ENCODE measurements around the gene MVK. TPM values are rescaled to one million over a fixed set of nuclear protein-coding genes. Genes with fewer than 3 reads are reported as not detected.

MVK gene
- polyA plus RNA-seq, 1 of the 3 experiments (the other 2 are of a cell fraction): 7.0 TPM

DNA sequence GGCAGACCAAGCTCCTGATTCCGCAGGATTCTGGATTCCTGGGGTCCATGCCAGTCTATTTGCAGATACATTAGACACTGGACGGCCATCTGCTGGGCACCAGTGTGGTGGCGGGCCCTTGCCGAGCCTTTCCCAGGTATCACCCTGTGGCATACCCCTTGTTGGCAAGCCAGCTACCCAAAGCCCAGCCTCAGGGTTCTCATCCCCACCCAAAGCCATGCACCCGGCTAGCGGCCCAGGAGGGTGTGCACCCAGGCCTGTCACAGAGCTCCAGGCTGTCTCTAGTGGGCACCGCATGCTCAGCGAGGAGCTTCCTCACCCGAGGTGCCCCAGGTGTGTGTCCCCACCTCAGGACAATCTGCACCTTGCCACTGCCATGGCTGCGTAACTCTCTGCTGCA lies 14.0 kb upstream of the MVK start:
- H3K27me3 ChIP-seq (ENCODE audit: insufficient read depth): no peaks in the 10 kb centered on the region
- H3K9me2 ChIP-seq: no peaks in the 10 kb centered on the region
- CTCF ChIA-PET: interaction anchor here (0.7 to 1.2 kb wide), 5 partner anchors 12 to 41 kb away, joined by 3 read pairs; no protein-coding TSS in a partner anchor
- H3K4me1 ChIP-seq (ENCODE audit: control insufficient read depth in 1 of 2, insufficient read depth in 2 of 2, low read depth in 1 of 2, low read length in 1 of 2): peaks cover 0 to 18% of the 10 kb centered on the region in 2 experiments; a peak in 1 of 4 replicates
- H3F3A ChIP-seq (replicated peaks; ENCODE audit: insufficient read depth): no peaks in the 10 kb centered on the region
- H3K36me3 ChIP-seq (replicated peaks in 1 of 2; ENCODE audit: control insufficient read depth in 1 of 2, insufficient read depth in 2 of 2, low read length in 1 of 2): peaks cover 0 to 3% of the 10 kb centered on the region in 2 experiments
- H2AFZ ChIP-seq (ENCODE audit: low read depth): no peak overlapping the region
- POLR2A ChIA-PET: no interaction called here
- H3K9ac ChIP-seq: no peak overlapping the region
- no peak overlapping the region for H3K4me2 ChIP-seq
- no peaks in the 10 kb centered on the region for H4K20me1 ChIP-seq (ENCODE audit: insufficient read depth)
- no peaks in the 10 kb centered on the region for H3K79me2 ChIP-seq (ENCODE audit: insufficient read depth)
- TF ChIP-seq RCOR1 (IDR thresholded peaks at IDR 0.05; ENCODE audit: low read length) (no peak), ELF1 (IDR thresholded peaks at IDR 0.05) (no peak), TCF12 (IDR thresholded peaks at IDR 0.05) (no peak), RXRA (IDR thresholded peaks at IDR 0.05; ENCODE audit: borderline replicate concordance, low read depth) (no peak), EP300 (IDR thresholded peaks at IDR 0.05; ENCODE audit: borderline replicate concordance in 1 of 2, low read depth in 1 of 2, low read length in 1 of 2) (no peak), GATA2 (CRISPR knock-in tag; IDR thresholded peaks at IDR 0.05) (no peak), JUND (IDR thresholded peaks at IDR 0.05) (no peak), TAF1 (IDR thresholded peaks at IDR 0.05; ENCODE audit: borderline replicate concordance, low read depth, low read length) (no peak), EZH2phosphoT487 (IDR thresholded peaks at IDR 0.05; ENCODE audit: borderline replicate concordance, low read depth) (no peak), FOXM1 (IDR thresholded peaks at IDR 0.05; ENCODE audit: low read depth) (no peak), SMC3 (IDR thresholded peaks at IDR 0.05; ENCODE audit: low read depth, low read length) (no peak), RFX5 (IDR thresholded peaks at IDR 0.05; ENCODE audit: low read length) (no peak)
- TF ChIP-seq, protein P1, sequence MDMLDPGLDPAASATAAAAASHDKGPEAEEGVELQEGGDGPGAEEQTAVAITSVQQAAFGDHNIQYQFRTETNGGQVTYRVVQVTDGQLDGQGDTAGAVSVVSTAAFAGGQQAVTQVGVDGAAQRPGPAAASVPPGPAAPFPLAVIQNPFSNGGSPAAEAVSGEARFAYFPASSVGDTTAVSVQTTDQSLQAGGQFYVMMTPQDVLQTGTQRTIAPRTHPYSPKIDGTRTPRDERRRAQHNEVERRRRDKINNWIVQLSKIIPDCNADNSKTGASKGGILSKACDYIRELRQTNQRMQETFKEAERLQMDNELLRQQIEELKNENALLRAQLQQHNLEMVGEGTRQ (IDR thresholded peaks at IDR 0.05; ENCODE audit: borderline replicate concordance, low read depth, low read length): no peak
- TF ChIP-seq, protein P2, sequence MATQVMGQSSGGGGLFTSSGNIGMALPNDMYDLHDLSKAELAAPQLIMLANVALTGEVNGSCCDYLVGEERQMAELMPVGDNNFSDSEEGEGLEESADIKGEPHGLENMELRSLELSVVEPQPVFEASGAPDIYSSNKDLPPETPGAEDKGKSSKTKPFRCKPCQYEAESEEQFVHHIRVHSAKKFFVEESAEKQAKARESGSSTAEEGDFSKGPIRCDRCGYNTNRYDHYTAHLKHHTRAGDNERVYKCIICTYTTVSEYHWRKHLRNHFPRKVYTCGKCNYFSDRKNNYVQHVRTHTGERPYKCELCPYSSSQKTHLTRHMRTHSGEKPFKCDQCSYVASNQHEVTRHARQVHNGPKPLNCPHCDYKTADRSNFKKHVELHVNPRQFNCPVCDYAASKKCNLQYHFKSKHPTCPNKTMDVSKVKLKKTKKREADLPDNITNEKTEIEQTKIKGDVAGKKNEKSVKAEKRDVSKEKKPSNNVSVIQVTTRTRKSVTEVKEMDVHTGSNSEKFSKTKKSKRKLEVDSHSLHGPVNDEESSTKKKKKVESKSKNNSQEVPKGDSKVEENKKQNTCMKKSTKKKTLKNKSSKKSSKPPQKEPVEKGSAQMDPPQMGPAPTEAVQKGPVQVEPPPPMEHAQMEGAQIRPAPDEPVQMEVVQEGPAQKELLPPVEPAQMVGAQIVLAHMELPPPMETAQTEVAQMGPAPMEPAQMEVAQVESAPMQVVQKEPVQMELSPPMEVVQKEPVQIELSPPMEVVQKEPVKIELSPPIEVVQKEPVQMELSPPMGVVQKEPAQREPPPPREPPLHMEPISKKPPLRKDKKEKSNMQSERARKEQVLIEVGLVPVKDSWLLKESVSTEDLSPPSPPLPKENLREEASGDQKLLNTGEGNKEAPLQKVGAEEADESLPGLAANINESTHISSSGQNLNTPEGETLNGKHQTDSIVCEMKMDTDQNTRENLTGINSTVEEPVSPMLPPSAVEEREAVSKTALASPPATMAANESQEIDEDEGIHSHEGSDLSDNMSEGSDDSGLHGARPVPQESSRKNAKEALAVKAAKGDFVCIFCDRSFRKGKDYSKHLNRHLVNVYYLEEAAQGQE (IDR thresholded peaks at IDR 0.05; ENCODE audit: low read depth, low read length): no peak
- TF ChIP-seq, protein P3, sequence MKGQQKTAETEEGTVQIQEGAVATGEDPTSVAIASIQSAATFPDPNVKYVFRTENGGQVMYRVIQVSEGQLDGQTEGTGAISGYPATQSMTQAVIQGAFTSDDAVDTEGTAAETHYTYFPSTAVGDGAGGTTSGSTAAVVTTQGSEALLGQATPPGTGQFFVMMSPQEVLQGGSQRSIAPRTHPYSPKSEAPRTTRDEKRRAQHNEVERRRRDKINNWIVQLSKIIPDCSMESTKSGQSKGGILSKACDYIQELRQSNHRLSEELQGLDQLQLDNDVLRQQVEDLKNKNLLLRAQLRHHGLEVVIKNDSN (IDR thresholded peaks at IDR 0.05; ENCODE audit: borderline replicate concordance, low read depth): no peak
- H3K27ac ChIP-seq (ENCODE audit: low read depth in 2 of 2, low read length in 1 of 2): no peak overlapping the region
- no peaks in the 10 kb centered on the region for H3K9me3 ChIP-seq
- WGBS (ENCODE audit: low lambda C conversion rate): no CpG with 5 or more reads among the region's 10 CpGs
- DNase-seq: no peak
- no peak overlapping the region for H3K4me3 ChIP-seq (ENCODE audit: low read depth in 2 of 2, low read length in 1 of 2)
